ENCODE results near the gene LAMB1.

LAMB1 gene

DNA sequence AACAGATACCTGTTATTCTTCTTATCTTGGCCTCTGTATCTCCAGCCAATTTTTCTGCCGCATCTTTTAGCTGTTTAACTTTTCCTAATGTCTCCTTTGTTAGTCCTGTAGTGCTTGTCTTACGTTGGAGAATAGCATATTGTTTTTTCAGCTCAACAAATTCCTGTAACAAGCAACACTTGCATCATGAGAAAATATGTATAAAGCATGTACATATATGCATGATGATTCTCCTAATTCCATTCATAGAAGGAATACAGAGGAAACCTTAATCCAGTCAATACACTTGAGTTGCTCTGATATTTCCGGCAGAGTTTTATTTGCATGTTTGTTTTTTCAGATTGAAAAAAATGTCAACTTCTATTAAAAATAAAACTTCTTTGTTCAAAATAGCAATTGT, 26.1 kb upstream of the LAMB1 start:
- H3K27ac Mint-ChIP-seq: no peak overlapping the region
- H3K27me3 Mint-ChIP-seq: peaks cover 12% of the 10 kb centered on the region

GRCh38 chr7:108028111-108028510, 25.1 kb upstream of the LAMB1 start:
- H3K27ac Mint-ChIP-seq: no peak overlapping the region
- ATAC-seq (no peak), DNase-seq (no peak)
- H3K4me3 Mint-ChIP-seq: no peak overlapping the region
- H3K36me3 Mint-ChIP-seq (ENCODE audit: low read depth): no peaks in the 10 kb centered on the region
- H3K27me3 Mint-ChIP-seq: peaks cover 12% of the 10 kb centered on the region
- no peaks in the 10 kb centered on the region for H3K4me1 Mint-ChIP-seq
- H3K9me3 Mint-ChIP-seq: no peaks in the 10 kb centered on the region

More for the DNA sequence above, 26.1 kb upstream of the LAMB1 start:
- no peak overlapping the region for H3K4me3 Mint-ChIP-seq
- H3K9me3 Mint-ChIP-seq: no peaks in the 10 kb centered on the region
- no peaks in the 10 kb centered on the region for H3K4me1 Mint-ChIP-seq
- DNase-seq (no peak), ATAC-seq (no peak)
- no peaks in the 10 kb centered on the region for H3K36me3 Mint-ChIP-seq (ENCODE audit: low read depth)

DNA sequence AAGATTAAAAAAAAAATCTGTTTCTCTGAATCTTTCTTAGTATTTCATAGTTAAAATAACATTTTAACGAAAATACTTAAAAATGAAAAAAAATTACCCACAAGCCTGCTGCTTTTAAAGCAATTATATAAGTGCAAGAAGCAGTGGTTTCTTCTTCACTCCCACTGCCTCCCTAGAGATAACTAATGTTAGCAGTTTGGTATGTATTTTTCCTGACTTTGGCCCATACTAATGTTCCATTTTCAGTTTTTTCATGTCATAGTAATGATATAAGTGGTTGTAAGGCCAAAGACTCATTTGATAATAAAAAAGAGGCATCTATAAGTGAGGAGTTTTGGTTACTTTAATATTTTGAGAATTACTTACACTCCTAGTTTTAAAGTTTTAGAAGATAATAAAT, 24.3 kb upstream of the LAMB1 start:
- Mint-ChIP-seq H3K4me1 (no peaks in the 10 kb centered on the region), H3K9me3 (no peaks in the 10 kb centered on the region), H3K36me3 (ENCODE audit: low read depth) (no peaks in the 10 kb centered on the region), H3K4me3 (no peak overlapping the region), H3K27ac (no peak overlapping the region), H3K27me3 (peaks cover 12% of the 10 kb centered on the region)
- ATAC-seq (no peak), DNase-seq (no peak)

DNA sequence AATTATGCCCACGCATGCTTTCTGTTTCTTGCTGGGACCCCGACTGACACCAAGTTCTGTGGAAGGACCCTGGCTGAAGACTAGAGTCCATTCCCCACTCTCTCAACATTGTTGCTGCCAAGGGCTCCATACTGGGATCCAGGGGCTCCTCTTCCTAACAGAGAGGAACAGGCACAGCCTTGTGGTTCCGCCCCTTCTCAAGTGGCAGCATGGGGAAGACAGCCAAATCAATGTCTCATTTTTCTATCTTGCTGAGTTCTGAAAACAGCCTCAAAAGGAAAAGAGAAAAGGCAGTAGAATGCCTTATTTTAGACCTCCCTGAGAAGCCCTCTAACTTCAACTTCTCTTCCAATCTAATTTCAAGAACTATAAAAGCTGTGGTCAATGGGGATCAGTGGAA, 23.7 kb upstream of the LAMB1 start:
- no peak overlapping the region for H3K4me3 Mint-ChIP-seq

DNA sequence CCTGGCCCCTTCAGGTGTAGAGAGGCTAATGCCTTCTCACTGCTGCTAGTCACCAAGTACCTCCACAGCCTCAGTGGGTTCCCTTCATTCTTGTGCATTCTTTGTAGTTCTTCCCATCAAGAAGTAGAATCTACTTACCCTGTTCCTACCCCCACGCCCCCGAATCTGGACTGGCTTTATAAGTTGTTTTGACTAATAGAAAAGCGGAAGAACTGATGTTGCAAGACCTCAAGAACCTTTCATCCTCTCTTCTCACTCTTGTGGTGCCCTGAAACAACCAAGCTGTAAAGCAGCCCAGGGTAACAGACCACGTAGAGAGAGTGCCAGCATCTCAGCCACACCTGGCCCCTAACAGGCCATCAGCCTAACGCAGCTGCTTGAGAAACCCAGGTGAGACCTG, 23.2 kb upstream of the LAMB1 start:
- H3K4me3 Mint-ChIP-seq: no peak overlapping the region
- no peak for ATAC-seq
- no peaks in the 10 kb centered on the region for H3K9me3 Mint-ChIP-seq
- H3K27me3 Mint-ChIP-seq: peaks cover 10% of the 10 kb centered on the region
- DNase-seq: no peak
- H3K4me1 Mint-ChIP-seq: no peaks in the 10 kb centered on the region
- no peak overlapping the region for H3K27ac Mint-ChIP-seq
- H3K36me3 Mint-ChIP-seq (ENCODE audit: low read depth): no peaks in the 10 kb centered on the region

More for the DNA sequence above, 23.7 kb upstream of the LAMB1 start:
- Mint-ChIP-seq H3K27ac (no peak overlapping the region), H3K9me3 (no peaks in the 10 kb centered on the region), H3K4me1 (no peaks in the 10 kb centered on the region), H3K36me3 (ENCODE audit: low read depth) (no peaks in the 10 kb centered on the region), H3K27me3 (peaks cover 12% of the 10 kb centered on the region)
- no peak for DNase-seq
- ATAC-seq: no peak

DNA sequence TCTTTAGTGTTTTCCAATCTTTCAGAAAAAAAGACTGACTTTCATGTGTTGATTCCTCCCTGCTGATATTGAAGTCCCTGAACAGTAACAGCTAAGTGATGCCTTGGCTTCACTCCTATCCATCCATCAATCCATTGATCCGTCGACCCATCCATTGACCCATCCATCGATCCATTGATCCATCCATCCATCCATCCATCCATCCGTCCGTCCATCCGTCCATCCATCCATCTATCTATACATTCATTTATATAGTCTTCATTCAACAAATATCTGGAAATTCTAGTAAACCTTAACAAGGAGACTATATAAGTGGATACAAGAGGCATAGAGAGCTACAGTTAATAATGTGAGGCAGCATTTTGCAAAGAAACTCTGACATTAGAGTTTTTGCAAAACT, 21.6 kb upstream of the LAMB1 start:
- Mint-ChIP-seq H3K9me3 (no peaks in the 10 kb centered on the region), H3K4me3 (no peak overlapping the region), H3K27ac (no peak overlapping the region), H3K4me1 (no peaks in the 10 kb centered on the region), H3K36me3 (ENCODE audit: low read depth) (no peaks in the 10 kb centered on the region), H3K27me3 (peaks cover 9% of the 10 kb centered on the region)
- no peak for DNase-seq
- no peak for ATAC-seq

GRCh38 chr7:108020585-108020984, 17.6 kb upstream of the LAMB1 start:
- Mint-ChIP-seq H3K36me3 (ENCODE audit: low read depth) (no peaks in the 10 kb centered on the region), H3K4me3 (no peak overlapping the region), H3K4me1 (no peaks in the 10 kb centered on the region), H3K9me3 (no peaks in the 10 kb centered on the region), H3K27me3 (peaks cover 12% of the 10 kb centered on the region), H3K27ac (no peak overlapping the region)
- DNase-seq: no peak
- ATAC-seq: no peak

- H3K4me3 Mint-ChIP-seq: no peak overlapping the region
- H3K36me3 Mint-ChIP-seq (ENCODE audit: low read depth): no peaks in the 10 kb centered on the region
- no peaks in the 10 kb centered on the region for H3K9me3 Mint-ChIP-seq
- peaks cover 9% of the 10 kb centered on the region for H3K27me3 Mint-ChIP-seq
- no peak overlapping the region for H3K27ac Mint-ChIP-seq
- H3K4me1 Mint-ChIP-seq: no peaks in the 10 kb centered on the region
- no peak for DNase-seq
- no peak for ATAC-seq
Observed at GRCh38 chr7:108018668-108019067, 15.7 kb upstream of the LAMB1 start.

DNA sequence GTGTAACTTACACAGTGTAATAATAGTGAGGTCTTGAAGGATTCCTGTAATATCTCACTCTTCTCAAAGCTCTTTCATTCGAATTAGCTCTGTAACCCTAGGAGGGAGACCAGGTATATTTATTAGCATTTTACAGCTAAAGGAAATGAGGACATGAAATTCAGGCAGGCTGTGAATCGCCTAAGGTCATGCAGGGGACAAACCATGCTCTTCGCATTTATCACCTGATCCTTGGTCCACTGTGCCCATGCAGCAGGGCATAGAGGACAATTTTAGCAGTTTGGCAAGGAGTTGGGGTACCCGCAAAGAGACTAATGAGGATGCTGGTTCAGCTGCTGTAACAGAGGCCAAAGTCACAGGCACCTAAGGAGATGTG, 14.8 kb upstream of the LAMB1 start:
- Mint-ChIP-seq H3K27me3 (peaks cover 11% of the 10 kb centered on the region), H3K4me3 (no peak overlapping the region), H3K4me1 (no peaks in the 10 kb centered on the region), H3K27ac (no peak overlapping the region), H3K36me3 (ENCODE audit: low read depth) (no peaks in the 10 kb centered on the region), H3K9me3 (no peaks in the 10 kb centered on the region)
- ATAC-seq: no peak
- no peak for DNase-seq

- H3K36me3 Mint-ChIP-seq (ENCODE audit: low read depth): no peaks in the 10 kb centered on the region
- peaks cover 14% of the 10 kb centered on the region for H3K27me3 Mint-ChIP-seq
- no peak overlapping the region for H3K27ac Mint-ChIP-seq
- DNase-seq (no peak), ATAC-seq (peak; percentile 40)
- no peaks in the 10 kb centered on the region for H3K4me1 Mint-ChIP-seq
- H3K9me3 Mint-ChIP-seq: no peaks in the 10 kb centered on the region
- no peak overlapping the region for H3K4me3 Mint-ChIP-seq
Observed at GRCh38 chr7:108016841-108017775, 14.1 kb upstream of the LAMB1 start.

- no peaks in the 10 kb centered on the region for H3K9me3 Mint-ChIP-seq
- DNase-seq (no peak), ATAC-seq (no peak)
- H3K36me3 Mint-ChIP-seq (ENCODE audit: low read depth): no peaks in the 10 kb centered on the region
- H3K4me1 Mint-ChIP-seq: no peaks in the 10 kb centered on the region
- H3K27ac Mint-ChIP-seq: no peak overlapping the region
- H3K27me3 Mint-ChIP-seq: peaks cover 14% of the 10 kb centered on the region
- H3K4me3 Mint-ChIP-seq: no peak overlapping the region
Observed at GRCh38 chr7:108015740-108016139, 12.8 kb upstream of the LAMB1 start.

- no peaks in the 10 kb centered on the region for H3K9me3 Mint-ChIP-seq
- no peak overlapping the region for H3K4me3 Mint-ChIP-seq
- no peaks in the 10 kb centered on the region for H3K4me1 Mint-ChIP-seq
- peaks cover 14% of the 10 kb centered on the region for H3K27me3 Mint-ChIP-seq
- H3K36me3 Mint-ChIP-seq (ENCODE audit: low read depth): no peaks in the 10 kb centered on the region
- ATAC-seq: no peak
- DNase-seq: no peak
- no peak overlapping the region for H3K27ac Mint-ChIP-seq
Observed at GRCh38 chr7:108014747-108015682, 12.1 kb upstream of the LAMB1 start.

- Mint-ChIP-seq H3K27me3 (peaks cover 13% of the 10 kb centered on the region), H3K9me3 (no peaks in the 10 kb centered on the region)
Observed at GRCh38 chr7:108014215-108014614, 11.3 kb upstream of the LAMB1 start.

GRCh38 chr7:108012499-108013430, 9.8 kb upstream of the LAMB1 start:
- ATAC-seq (no peak), DNase-seq (no peak)
- H3K36me3 Mint-ChIP-seq (ENCODE audit: low read depth): no peaks in the 10 kb centered on the region
- no peaks in the 10 kb centered on the region for H3K4me1 Mint-ChIP-seq
- no peak overlapping the region for H3K4me3 Mint-ChIP-seq
- H3K27me3 Mint-ChIP-seq: peaks cover 12% of the 10 kb centered on the region
- H3K27ac Mint-ChIP-seq: no peak overlapping the region
- H3K9me3 Mint-ChIP-seq: no peaks in the 10 kb centered on the region

More at GRCh38 chr7:108014215-108014614, 11.3 kb upstream of the LAMB1 start:
- no peak overlapping the region for H3K27ac Mint-ChIP-seq
- DNase-seq (no peak), ATAC-seq (no peak)
- no peaks in the 10 kb centered on the region for H3K36me3 Mint-ChIP-seq (ENCODE audit: low read depth)
- no peaks in the 10 kb centered on the region for H3K4me1 Mint-ChIP-seq
- no peak overlapping the region for H3K4me3 Mint-ChIP-seq

All from activated naive CD8-positive, alpha-beta T cell treated with anti-CD3 and anti-CD28 coated beads, Interleukin-2, amount 50 U/mL, for 24 hours (primary cell).